K562 (cell line): ENCODE results near the gene TPD52L2. TPM values are rescaled to one million over a fixed set of nuclear protein-coding genes. Genes with fewer than 3 reads are reported as not detected.
A peak's percentile ranks its signal among the peaks of the same experiment; 100 is the strongest.

Experiments used
- ATAC-seq: fragments of 200-7000 bp; cut with Tn5 transposase; 3 replicates; pipeline ENCODE4 v1.9.1; 2020; ENCODE audit warnings: moderate library complexity
- BruUV-seq: library from RNA; stranded (reverse); fragments of 400-500 nt; replicated peaks from 2 replicates; lab custom pipeline; 2021; lab: Mats Ljungman, UMichigan
- CTCF ChIA-PET: fragments of 300-600 bp; formaldehyde crosslinking; extraction: SDS; loops from one replicate; lab custom pipeline; 2021; ENCODE audit warnings: low intra/inter-chr PET ratio; lab: Yijun Ruan, JAX
- POLR2A ChIA-PET: fragments of 300-600, 350-650 bp; sonication (Branson Sonifier 250); formaldehyde crosslinking; extraction: SDS; loops from one replicate; lab custom pipeline; 2021; ENCODE audit warnings: antibody characterized with exemption, inconsistent platforms; lab: Yijun Ruan, JAX
- DNase-seq, 4 experiments: peaks; one replicate each; pipeline versions ENCODE4 v3.0.0 to v3.0.0-alpha.2; 2011 to 2018; ENCODE audit warnings: low spot score in 3 of 4, mixed read lengths in 3 of 4; ENCODE audit errors: extremely low read depth in 1 of 4
- FAIRE-seq: peaks from 2 replicates; lab custom pipeline; 2011; peaks lifted over from hg19 to GRCh38; lab: Jason Lieb, UNC
- H2AFZ ChIP-seq: 2 replicates; pipeline ENCODE4 v1.6.0; 2011; ENCODE audit warnings: low read depth, low read length, control low read depth, inconsistent platforms
- H3K27ac ChIP-seq: fragments of 200-600 bp; 3 replicates; pipeline ENCODE4 v1.8.0; 2011; ENCODE audit warnings: low read depth, mild to moderate bottlenecking, control low read depth, inconsistent platforms, low read length, moderate library complexity, mixed read lengths; ENCODE audit errors: extremely low read depth
- H3K27me3 ChIP-seq, 2 experiments: fragments of 300-600 bp in 1 of 2; 2 replicates in 1 of 2; 3 replicates in 1 of 2; pipeline versions ENCODE4 v1.6.0 to v1.8.0; 2011; ENCODE audit warnings: inconsistent platforms in 2 of 2, low read length in 2 of 2, mild to moderate bottlenecking in 1 of 2, mixed read lengths in 1 of 2, moderate library complexity in 1 of 2; ENCODE audit not compliant: control insufficient read depth in 2 of 2, insufficient read depth in 2 of 2
- H3K36me3 ChIP-seq: fragments of 300-600 bp; 3 replicates; pipeline ENCODE4 v1.8.0; 2011; ENCODE audit warnings: mild to moderate bottlenecking, low read length, inconsistent platforms; ENCODE audit not compliant: control insufficient read depth, insufficient read depth
- H3K4me1 ChIP-seq, 2 experiments: fragments of 200-600 bp in 1 of 2; replicated peaks in 1 of 2; 2 replicates in 1 of 2; 3 replicates in 1 of 2; pipeline versions ENCODE4 v1.5.1 to v1.8.0; 2011; ENCODE audit warnings: inconsistent platforms in 2 of 2, low read length in 2 of 2, mild to moderate bottlenecking in 1 of 2, mixed read lengths in 1 of 2, moderate library complexity in 1 of 2; ENCODE audit not compliant: control insufficient read depth in 2 of 2, insufficient read depth in 2 of 2
- H3K4me2 ChIP-seq: 2 replicates; pipeline ENCODE4 v1.6.1; 2011; ENCODE audit warnings: low read length, control low read depth, inconsistent platforms, mixed read lengths; ENCODE audit not compliant: insufficient read depth
- H3K4me3 ChIP-seq: fragments of 200-600 bp; sonication (generic), shearing (Covaris generic); 2 replicates; pipeline ENCODE4 v1.5.1; 2016; ENCODE audit warnings: control low read depth, inconsistent platforms
- H3K79me2 ChIP-seq: fragments of 200-600 bp; 3 replicates; pipeline ENCODE4 v1.8.0; 2011; ENCODE audit warnings: low read length, inconsistent platforms; ENCODE audit not compliant: control insufficient read depth, insufficient read depth
- H3K9ac ChIP-seq, 2 experiments: 2 replicates each; pipeline versions ENCODE4 v1.6.0 to v1.6.1; 2011; ENCODE audit warnings: low read depth in 2 of 2, low read length in 2 of 2, control low read depth in 1 of 2, inconsistent platforms in 1 of 2, mild to moderate bottlenecking in 1 of 2, mixed read lengths in 1 of 2; ENCODE audit not compliant: insufficient read depth in 1 of 2
- H3K9me1 ChIP-seq: one replicate; pipeline ENCODE4 v1.6.0; 2011; ENCODE audit warnings: inconsistent platforms, mild to moderate bottlenecking, low read length, moderate library complexity; ENCODE audit not compliant: control insufficient read depth, insufficient read depth
- H3K9me3 ChIP-seq: replicated peaks from 2 replicates; pipeline ENCODE4 v1.5.1; 2011; ENCODE audit warnings: low read depth, low read length, inconsistent platforms; ENCODE audit not compliant: control insufficient read depth, insufficient read depth
- H4K20me1 ChIP-seq: replicated peaks from 2 replicates; pipeline ENCODE4 v1.6.1; 2011; ENCODE audit warnings: low read length, inconsistent platforms, mixed read lengths; ENCODE audit not compliant: control insufficient read depth, insufficient read depth
- ADNP ChIP-seq: fragments of 200-800 bp; sonication (Bioruptor generic); IDR thresholded peaks from 2 replicates; pipeline ENCODE4 v1.6.1; 2016; ENCODE audit warnings: missing genetic modification characterization, missing compliant biosample characterization
- ARID1B ChIP-seq: fragments of 450-650 bp; IDR thresholded peaks from 2 replicates; pipeline ENCODE4 v1.6.1; 2016; ENCODE audit warnings: antibody characterized with exemption, mild to moderate bottlenecking, inconsistent platforms
- ATF7 ChIP-seq: fragments of 450-650 bp; IDR thresholded peaks from 2 replicates; pipeline ENCODE4 v1.7.1; 2014; ENCODE audit warnings: mild to moderate bottlenecking, moderate library complexity
- BRCA1 ChIP-seq, 2 experiments: fragments of 450-650 bp in 1 of 2; sonication (generic) in 1 of 2; formaldehyde crosslinking in 1 of 2; IDR thresholded peaks; 2 replicates each; pipeline versions ENCODE4 v1.5.0 to v1.6.1; 2017 to 2020; ENCODE audit warnings: mild to moderate bottlenecking in 1 of 2, missing genetic modification reagents in 1 of 2
- CREB1 ChIP-seq, 2 experiments: sonication (generic) in 1 of 2; formaldehyde crosslinking in 1 of 2; IDR thresholded peaks; 2 replicates each; pipeline versions ENCODE4 v1.6.1 to v1.8.0; 2012 to 2022; ENCODE audit warnings: inconsistent platforms in 1 of 2, mild to moderate bottlenecking in 1 of 2, missing genetic modification reagents in 1 of 2, moderate library complexity in 1 of 2
- GTF2E2 ChIP-seq: fragments of 200-800 bp; sonication (Bioruptor generic); IDR thresholded peaks from 2 replicates; pipeline ENCODE4 v1.6.1; 2016; ENCODE audit warnings: missing genetic modification characterization, missing compliant biosample characterization
- GTF2F1 ChIP-seq: IDR thresholded peaks from 2 replicates; pipeline ENCODE4 v1.6.1; 2011; ENCODE audit warnings: low read depth, low read length, improper control_type of control experiment
- KAT7 ChIP-seq: sonication (generic); formaldehyde crosslinking; IDR thresholded peaks from 2 replicates; pipeline ENCODE4 v1.8.0; 2022; ENCODE audit warnings: missing genetic modification reagents, mild to moderate bottlenecking, borderline replicate concordance
- KHSRP ChIP-seq: fragments of 450-650 bp; IDR thresholded peaks from 2 replicates; pipeline ENCODE4 v1.6.1; 2017
- MCM3 ChIP-seq: fragments of 450-650 bp; IDR thresholded peaks from 2 replicates; pipeline ENCODE4 v1.6.1; 2016
- NFATC3 ChIP-seq: fragments of 450-650 bp; IDR thresholded peaks from 2 replicates; pipeline ENCODE4 v1.6.1; 2017; ENCODE audit warnings: mild to moderate bottlenecking
- NFXL1 ChIP-seq: fragments of 450-650 bp; formaldehyde crosslinking; IDR thresholded peaks from 2 replicates; pipeline ENCODE4 v1.4.0; 2021; ENCODE audit warnings: mild to moderate bottlenecking
- NR2C1 ChIP-seq, 2 experiments: fragments of 450-650 bp; IDR thresholded peaks; 2 replicates each; pipeline ENCODE4 v1.6.1; 2017; ENCODE audit warnings: mild to moderate bottlenecking in 2 of 2, antibody characterized with exemption in 1 of 2, inconsistent platforms in 1 of 2, missing compliant biosample characterization in 1 of 2, missing genetic modification characterization in 1 of 2
- RB1 ChIP-seq: fragments of 450-650 bp; IDR thresholded peaks from 2 replicates; pipeline ENCODE4 v1.6.1; 2017; ENCODE audit warnings: low read depth, mild to moderate bottlenecking
- SPI1 ChIP-seq: IDR thresholded peaks from 2 replicates; pipeline ENCODE4 v1.6.1; 2011; ENCODE audit warnings: low read depth, low read length, control low read depth, borderline replicate concordance
- TCF7L2 ChIP-seq: fragments of 150-350 bp; IDR thresholded peaks from 2 replicates; pipeline ENCODE4 v1.6.1; 2016; ENCODE audit warnings: low read depth, mild to moderate bottlenecking, low read length, moderate library complexity
- ZNF140 ChIP-seq: fragments of 250-450 bp; sonication (Bioruptor Pico); IDR thresholded peaks from 2 replicates; pipeline ENCODE4 v1.8.0; 2021; ENCODE audit warnings: moderate library complexity, mild to moderate bottlenecking, inconsistent platforms
- ZNF212 ChIP-seq: fragments of 450-650 bp; formaldehyde crosslinking; IDR thresholded peaks from 2 replicates; pipeline ENCODE4 v1.4.0; 2020; ENCODE audit warnings: mild to moderate bottlenecking
- ZNF584 ChIP-seq: fragments of 200-800 bp; sonication (Bioruptor generic); IDR thresholded peaks from 2 replicates; pipeline ENCODE4 v1.6.1; 2016; ENCODE audit warnings: low read depth, mild to moderate bottlenecking, missing genetic modification characterization, missing compliant biosample characterization
- WGBS: fragments of 100-300 bp; shearing (Covaris generic); methylation state at CpG from one replicate; pipeline ENCODE4 v1.1.6; 2016; ENCODE audit warnings: low coverage, mixed read lengths; ENCODE audit not compliant: insufficient coverage; ENCODE audit errors: missing lambda C conversion rate; 5-methylcytosine and 5-hydroxymethylcytosine counted together
- in situ Hi-C: fragments of 300-500 bp; cut with MboI; formaldehyde crosslinking; loops from 4 replicates; pipeline ENCODE4 v1.15.0; 2018; ENCODE audit warnings: inconsistent platforms, mixed read lengths
- intact Hi-C: fragments of 100-400 bp; cut with micrococcal nuclease; formaldehyde crosslinking; loops from 2 replicates; pipeline ENCODE4 v1.14.2; 2022
- polyA plus RNA-seq, 8 experiments: library from polyadenylated mRNA; depleted of rRNA in 4 of 8; stranded (reverse) in 5 of 8; unstranded in 3 of 8; fragments of >200 nt; fragmentation: Nextera tagmentation in 2 of 8; fragmentation: Illumina TruSeq in 1 of 8; extraction: Ambion mirVana in 2 of 8; extraction: Trizol in 1 of 8; gene quantifications; 2 replicates each; pipeline versions ENCODE4 v1.2.1 to v1.2.3, GENCODE V29; 2011 to 2014; ENCODE audit warnings: inconsistent platforms in 1 of 8, missing spikeins in 1 of 8
- total RNA-seq, 7 experiments: library from RNA; depleted of rRNA in 6 of 7; stranded (reverse); fragments of >200 nt in 6 of 7; fragmentation: Illumina TruSeq in 2 of 7; extraction: Trizol in 2 of 7; gene quantifications; 2 replicates each; pipeline versions ENCODE4 v1.2.1 to v1.2.3, GENCODE V29; 2011 to 2021; ENCODE audit warnings: low replicate concordance in 1 of 7
- TF ChIP-seq, protein P1 (sequence below): IDR thresholded peaks from 2 replicates; pipeline ENCODE4 v1.6.1; 2014; ENCODE audit warnings: antibody characterized with exemption
- TF ChIP-seq, protein P2 (sequence below): sonication (generic); IDR thresholded peaks from 2 replicates; pipeline ENCODE4 v1.6.1; 2016

Gene TPD52L2
- total and polyA plus RNA-seq, 9 of the 15 experiments (the other 6 are each of a cell fraction or from before 2014, with no cell fraction given): 1.9 to 117 (median 74.6) TPM

DNA sequence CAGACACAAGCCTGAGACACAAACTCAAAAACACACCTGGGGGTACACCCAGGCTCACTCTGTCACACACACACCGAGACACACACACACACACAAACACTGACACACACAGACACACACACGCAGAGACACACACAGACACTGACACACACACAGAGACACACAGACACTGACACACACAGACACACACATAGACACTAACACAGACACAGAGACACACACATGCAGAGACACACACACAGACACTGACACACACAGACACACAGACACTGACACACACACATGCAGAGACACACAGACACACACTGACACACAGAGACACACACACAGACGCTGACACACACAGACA lies 18.2 kb upstream of the TPD52L2 start (continued):
- no peak for TF ChIP-seq BRCA1 (IDR thresholded peaks at IDR 0.05)
- no peak for TF ChIP-seq BRCA1 (CRISPR knock-in tag; IDR thresholded peaks at IDR 0.05)
- peak; percentile 24 for TF ChIP-seq ARID1B
- TF ChIP-seq ZNF140 (CRISPR knock-in tag): no peak
- TF ChIP-seq KHSRP: no peak
- no peak for TF ChIP-seq NFXL1
- TF ChIP-seq NR2C1 (IDR thresholded peaks at IDR 0.05): no peak
- TF ChIP-seq NR2C1 (tag; IDR thresholded peaks at IDR 0.05): no peak
- no peak for TF ChIP-seq CREB1 (IDR thresholded peaks at IDR 0.05)
- TF ChIP-seq CREB1 (CRISPR knock-in tag; IDR thresholded peaks at IDR 0.05): no peak
- TF ChIP-seq TCF7L2: no peak

DNA sequence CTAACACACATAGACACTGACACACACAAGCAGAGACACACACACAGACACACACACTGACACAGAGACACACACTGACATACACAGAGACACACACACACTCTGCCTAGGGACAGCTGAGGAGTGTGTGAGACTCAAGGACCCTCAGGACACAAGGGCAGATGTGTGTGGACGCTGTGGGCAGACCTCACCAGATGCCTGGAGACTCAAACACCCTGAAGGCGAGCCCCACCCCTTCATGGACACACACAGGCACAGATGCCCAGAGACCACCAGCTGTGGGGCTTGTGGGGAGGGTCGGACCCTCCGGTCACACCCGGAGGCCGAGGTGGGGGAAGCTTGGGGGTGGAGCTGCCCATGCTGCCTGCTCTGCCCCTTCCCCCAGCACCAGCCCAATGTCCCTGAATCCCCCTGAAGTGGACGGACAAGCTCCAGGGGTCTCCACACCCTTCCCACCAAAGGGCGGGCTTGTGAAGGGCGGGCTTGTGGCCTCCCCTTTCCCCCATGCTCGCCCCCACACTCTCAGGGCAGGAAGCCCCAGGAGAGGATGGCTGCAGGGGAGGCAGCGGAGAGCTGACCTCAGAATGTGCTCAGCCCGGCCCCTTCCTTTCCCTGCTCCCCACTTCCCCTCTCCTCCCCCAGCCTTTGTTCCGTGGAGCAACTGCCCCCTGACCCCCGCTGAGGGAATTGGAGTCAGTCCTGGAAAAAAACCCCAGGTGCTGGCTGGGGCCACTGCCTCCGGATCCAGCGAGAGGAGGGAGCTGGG lies 17.6 kb upstream of the TPD52L2 start:
- H3K9ac ChIP-seq: peak overlapping the region; percentile 61 to 88
- H4K20me1 ChIP-seq: no peaks in the 10 kb centered on the region
- no peaks in the 10 kb centered on the region; the same call in 2 of the 3 replicates for H3K79me2 ChIP-seq
- no peak overlapping the region; the same call in 1 of the 2 replicates for H3K4me3 ChIP-seq
- H2AFZ ChIP-seq: peak overlapping the region; percentile 93
- H3K27me3 ChIP-seq: no peaks in the 10 kb centered on the region
- FAIRE-seq (peak; percentile 97), DNase-seq (peak; percentile 62 to 73 (median 68)), ATAC-seq (peak; percentile 45)
- peaks cover 2% of the 10 kb centered on the region for H3K9me1 ChIP-seq
- intact Hi-C loops (no loop called here), in situ Hi-C loops (no loop called here)
- CTCF ChIA-PET: no interaction called here
- WGBS: 44% methylated on average over 11 of the region's 16 CpGs
- no peaks in the 10 kb centered on the region for H3K9me3 ChIP-seq
- peak overlapping the region; percentile 75 for H3K27ac ChIP-seq
- no peaks in the 10 kb centered on the region for H3K36me3 ChIP-seq
- BruUV-seq: no TSS peak
- peak overlapping the region; percentile 64 for H3K4me2 ChIP-seq
- POLR2A ChIA-PET: interaction anchor here (1.4 to 1.8 kb wide), 2 partner anchors 10 to 17 kb away, joined by 5 to 6 read pairs; partner anchors contain the start of gene TPD52L2
- H3K4me1 ChIP-seq: peaks cover 24 to 65% of the 10 kb centered on the region in 2 experiments
- no peak for TF ChIP-seq MCM3
- TF ChIP-seq, protein P1, sequence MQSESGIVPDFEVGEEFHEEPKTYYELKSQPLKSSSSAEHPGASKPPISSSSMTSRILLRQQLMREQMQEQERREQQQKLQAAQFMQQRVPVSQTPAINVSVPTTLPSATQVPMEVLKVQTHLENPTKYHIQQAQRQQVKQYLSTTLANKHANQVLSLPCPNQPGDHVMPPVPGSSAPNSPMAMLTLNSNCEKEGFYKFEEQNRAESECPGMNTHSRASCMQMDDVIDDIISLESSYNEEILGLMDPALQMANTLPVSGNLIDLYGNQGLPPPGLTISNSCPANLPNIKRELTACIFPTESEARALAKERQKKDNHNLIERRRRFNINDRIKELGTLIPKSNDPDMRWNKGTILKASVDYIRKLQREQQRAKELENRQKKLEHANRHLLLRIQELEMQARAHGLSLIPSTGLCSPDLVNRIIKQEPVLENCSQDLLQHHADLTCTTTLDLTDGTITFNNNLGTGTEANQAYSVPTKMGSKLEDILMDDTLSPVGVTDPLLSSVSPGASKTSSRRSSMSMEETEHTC: no peak
- no peak for TF ChIP-seq ATF7
- no peak for TF ChIP-seq BRCA1 (IDR thresholded peaks at IDR 0.05)
- TF ChIP-seq BRCA1 (CRISPR knock-in tag; IDR thresholded peaks at IDR 0.05): no peak
- TF ChIP-seq SPI1: peak; percentile 76
- 0 out of 2 replicates have a peak, but pooled peaks have one; percentile 58 for TF ChIP-seq KAT7 (CRISPR knock-in tag)
- no peak for TF ChIP-seq RB1
- TF ChIP-seq, protein P2, sequence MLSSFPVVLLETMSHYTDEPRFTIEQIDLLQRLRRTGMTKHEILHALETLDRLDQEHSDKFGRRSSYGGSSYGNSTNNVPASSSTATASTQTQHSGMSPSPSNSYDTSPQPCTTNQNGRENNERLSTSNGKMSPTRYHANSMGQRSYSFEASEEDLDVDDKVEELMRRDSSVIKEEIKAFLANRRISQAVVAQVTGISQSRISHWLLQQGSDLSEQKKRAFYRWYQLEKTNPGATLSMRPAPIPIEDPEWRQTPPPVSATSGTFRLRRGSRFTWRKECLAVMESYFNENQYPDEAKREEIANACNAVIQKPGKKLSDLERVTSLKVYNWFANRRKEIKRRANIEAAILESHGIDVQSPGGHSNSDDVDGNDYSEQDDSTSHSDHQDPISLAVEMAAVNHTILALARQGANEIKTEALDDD: no peak
- no peak for TF ChIP-seq GTF2E2 (tag)
- TF ChIP-seq ADNP (tag): peak; percentile 40; the same call in 1 of the 2 replicates
- no peak for TF ChIP-seq NFATC3
- TF ChIP-seq ZNF584 (CRISPR knock-in tag): 0 out of 2 replicates have a peak, but pooled peaks have one; percentile 34
- TF ChIP-seq ZNF212 (CRISPR knock-in tag): no peak
- no peak for TF ChIP-seq GTF2F1
